DMS114 treated with DMSO at 0.1 percent for 48 hours (cell line): ENCODE measurements around the gene FANCM.

Experiments
- DNase-seq: peaks from one replicate; lab custom pipeline; 2025; ENCODE audit not compliant: unreplicated experiment; lab: John Stamatoyannopoulos, UW

FANCM gene

GRCh38 chr14:45135659-45136395 is at the start of gene FANCM:
FANCM (plus strand) TSS chr14:45135930; CDS start chr14:45136032, 102 bp downstream.
- DNase-seq = peak; percentile 94

- DNase-seq = no peak
Observed at GRCh38 chr14:45089813-45090212, 45.9 kb upstream of the FANCM start.

DNA sequence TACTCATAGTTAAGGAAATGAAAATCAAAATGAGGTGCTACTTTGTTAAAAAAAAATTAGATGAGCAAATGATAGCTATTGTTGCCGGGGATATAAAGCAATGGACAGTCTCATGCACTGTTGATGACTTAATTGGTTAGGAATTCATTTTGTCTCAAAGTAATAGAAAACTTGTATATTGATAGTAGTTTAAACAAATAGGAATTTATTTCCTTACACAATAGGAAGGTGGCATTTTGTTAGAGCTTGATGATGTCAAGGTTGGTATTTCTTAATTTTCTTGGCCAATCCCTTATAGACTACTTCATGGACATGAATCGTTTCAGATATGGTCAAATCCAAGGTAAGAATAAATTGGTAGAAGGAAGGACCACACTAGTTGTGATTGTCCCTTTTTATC is 44.0 kb upstream of the FANCM start:
- DNase-seq = no peak

- no peak for DNase-seq
Observed at GRCh38 chr14:45094275-45094674, 41.5 kb upstream of the FANCM start.

DNA sequence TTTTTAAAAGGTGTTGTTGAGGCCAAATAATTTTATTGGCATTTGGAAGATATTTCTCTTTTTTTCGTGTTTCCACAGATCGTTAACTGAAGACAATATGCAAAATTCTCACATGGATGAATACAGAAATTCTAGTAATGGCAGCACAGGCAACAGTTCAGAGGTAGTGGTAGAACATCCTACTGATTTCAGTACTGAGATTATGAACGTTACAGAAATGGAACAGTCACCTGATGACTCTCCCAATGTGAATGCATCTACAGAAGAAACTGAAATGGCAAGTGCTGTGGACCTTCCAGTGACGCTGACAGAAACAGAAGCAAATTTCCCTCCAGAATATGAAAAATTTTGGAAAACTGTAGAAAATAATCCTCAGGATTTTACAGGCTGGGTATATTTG is 40.6 kb upstream of the FANCM start:
- DNase-seq = no peak

- no peak for DNase-seq
Observed at GRCh38 chr14:45096218-45096617, 39.5 kb upstream of the FANCM start.

DNA sequence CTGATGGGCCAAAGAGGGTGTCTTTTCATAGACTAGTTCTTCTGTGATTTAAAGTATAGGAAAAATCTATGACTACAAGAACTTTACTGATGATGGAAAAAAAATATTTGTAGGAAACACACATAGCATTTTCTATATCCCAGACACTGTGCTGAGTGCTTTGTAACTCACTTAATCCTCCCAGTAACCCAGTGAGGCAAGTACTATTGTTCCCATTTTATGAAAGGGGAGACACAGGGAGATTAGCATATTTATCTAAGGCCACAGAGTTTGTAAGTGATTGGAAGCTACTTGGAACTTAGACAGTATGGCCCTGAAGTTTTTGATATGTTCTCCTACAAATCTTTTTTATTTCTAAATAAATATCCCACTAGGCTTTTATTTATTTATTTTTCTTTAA is 31.9 kb upstream of the FANCM start:
- no peak for DNase-seq

DNA sequence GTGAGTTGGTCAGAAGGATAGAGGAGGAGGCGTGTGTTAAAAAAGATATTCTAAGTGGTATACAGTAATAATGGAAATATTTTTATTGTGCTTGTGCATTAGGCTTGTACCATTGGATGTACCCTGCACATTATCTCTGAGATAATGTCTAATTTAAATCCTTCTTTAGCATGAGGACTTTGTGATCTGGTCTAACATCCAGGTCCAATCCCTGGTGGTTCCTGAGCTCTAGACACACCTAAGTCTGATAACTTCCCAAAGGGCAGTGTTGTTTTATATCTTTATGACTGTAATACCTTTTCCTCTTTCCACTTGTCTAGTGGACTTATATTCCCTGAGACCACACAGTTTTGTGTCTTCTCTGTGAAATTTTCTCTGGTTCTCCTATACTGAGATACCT is 31.2 kb upstream of the FANCM start:
- no peak for DNase-seq

DNA sequence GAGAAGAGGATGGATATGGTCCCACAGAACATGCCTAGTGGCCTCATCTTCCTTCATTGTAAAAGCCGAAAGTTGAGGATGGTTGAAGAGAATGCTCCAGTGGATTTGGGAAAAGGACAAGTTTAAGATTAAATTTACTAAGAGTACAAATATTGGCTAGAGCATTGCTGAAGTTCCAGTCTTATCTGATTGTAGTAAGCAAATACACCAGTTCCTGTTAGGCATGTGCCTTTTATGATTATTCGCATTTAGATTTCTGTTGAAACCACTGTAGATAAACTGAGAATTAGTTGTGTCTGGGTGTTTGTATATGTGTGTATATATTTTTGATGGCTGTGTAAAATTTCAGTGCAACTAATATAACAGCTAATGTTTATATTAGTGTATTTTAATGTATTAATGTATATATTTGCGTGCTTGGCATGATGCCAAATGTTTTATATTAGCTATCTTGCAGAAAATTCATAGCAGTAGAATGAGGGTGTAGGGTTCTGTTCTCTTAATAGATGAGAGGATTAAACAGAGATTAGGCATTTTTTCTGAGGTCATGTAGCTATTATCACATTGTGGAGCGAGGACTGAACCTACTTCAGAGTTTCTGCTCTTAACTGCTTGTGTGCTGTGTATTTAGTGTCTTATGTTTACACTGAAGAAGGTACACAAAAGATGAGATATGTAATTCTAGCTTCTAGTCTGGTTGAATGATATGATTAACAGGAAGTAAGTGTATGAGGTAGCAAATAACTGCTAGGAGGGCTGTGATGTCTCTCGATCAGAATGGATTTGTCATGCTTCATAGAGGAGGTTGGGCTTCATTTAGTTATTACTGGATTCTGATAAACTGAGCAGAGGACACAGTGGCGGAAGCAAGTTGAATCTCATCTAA is 22.6 kb upstream of the FANCM start:
- no peak for DNase-seq

DNA sequence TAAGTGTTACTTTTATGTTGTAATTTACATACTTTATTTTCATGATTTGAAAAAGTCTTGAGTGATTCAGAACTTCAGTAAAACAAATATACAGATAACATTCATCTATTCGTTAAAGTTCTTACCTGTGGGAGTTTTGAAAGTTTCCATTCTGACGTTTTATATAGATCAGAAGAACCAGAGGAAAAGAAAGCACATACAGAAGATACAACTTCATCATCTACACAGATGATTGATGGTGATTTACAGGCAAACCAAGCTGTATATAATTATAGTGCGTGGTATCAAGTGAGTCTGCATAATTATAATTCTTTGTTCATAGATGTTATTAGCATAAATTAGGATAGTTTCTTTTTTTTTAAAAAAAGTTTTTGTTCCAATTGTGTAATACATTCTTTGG is 21.4 kb upstream of the FANCM start:
- no peak for DNase-seq

DNA sequence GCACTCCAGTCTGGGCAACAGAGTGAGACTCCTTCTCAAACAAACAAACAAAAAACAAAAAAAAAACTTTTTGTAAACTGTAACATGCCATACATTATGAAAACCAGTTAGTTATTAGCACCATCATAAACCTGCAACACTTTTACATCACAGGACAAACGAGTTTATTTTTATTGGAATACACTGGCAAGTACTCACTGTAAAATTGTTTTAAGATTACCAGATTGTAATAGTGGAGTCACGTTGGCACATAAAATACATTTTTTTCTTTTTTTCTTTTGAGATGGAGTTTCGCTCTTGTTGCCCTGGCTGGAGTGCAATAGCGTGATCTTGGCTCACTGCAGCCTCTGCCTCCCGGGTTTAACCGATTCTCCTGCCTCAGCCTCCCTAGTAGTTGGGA is 17.1 kb upstream of the FANCM start:
- DNase-seq = no peak

- no peak for DNase-seq
Observed at GRCh38 chr14:45120096-45120495, 15.6 kb upstream of the FANCM start.

- DNase-seq = no peak
Observed at GRCh38 chr14:45123271-45123670, 12.5 kb upstream of the FANCM start.

DNA sequence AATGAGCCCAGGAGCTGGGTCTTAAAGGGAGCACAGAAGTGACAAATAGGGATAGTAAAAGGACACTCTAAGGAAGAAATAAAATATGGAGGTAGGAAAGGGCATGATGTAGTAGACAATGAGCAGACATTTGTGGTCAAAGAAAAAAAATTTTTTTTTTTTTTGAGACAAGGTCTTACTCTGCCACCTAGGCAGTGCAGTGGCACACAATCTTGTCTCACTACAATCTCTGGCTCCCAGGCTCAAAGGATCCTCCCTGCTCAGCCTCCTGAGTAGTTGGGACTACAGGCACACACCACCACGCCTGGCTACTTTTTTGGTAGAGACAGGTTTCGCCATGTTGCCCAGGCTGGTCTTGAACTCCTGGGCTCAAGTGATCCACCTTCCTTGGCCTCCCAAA is 10.0 kb upstream of the FANCM start:
- no peak for DNase-seq

DNA sequence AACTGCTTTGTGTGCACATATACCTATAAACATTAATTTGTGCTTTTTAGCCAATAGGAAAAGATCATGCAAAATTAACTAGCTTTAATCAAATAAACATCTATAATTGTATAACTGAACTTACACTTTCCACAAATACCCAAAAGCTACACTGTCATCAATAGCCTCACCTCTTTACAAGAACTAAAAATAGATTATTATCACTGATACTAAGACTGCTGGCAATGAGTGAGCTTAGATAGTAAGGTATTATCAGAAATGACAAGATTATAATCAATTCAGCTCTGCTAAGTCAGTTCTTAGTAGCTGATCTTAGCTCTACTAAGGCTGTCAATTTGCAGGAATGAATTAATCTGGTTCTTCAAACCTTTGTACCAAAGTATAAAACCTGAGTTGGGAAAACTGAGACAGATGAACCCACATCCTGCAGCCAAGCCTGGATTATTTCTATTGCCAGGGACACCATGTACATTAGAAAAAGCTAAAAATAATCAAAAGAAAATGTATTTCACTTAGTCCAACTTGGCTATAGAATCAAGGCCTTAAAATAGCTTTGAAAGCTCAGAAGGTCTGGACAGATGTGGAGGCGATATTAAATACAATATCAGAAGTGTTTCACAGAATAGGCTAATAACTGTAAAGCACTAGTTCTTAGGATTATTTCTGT is 6.6 kb upstream of the FANCM start:
- DNase-seq = no peak

DNA sequence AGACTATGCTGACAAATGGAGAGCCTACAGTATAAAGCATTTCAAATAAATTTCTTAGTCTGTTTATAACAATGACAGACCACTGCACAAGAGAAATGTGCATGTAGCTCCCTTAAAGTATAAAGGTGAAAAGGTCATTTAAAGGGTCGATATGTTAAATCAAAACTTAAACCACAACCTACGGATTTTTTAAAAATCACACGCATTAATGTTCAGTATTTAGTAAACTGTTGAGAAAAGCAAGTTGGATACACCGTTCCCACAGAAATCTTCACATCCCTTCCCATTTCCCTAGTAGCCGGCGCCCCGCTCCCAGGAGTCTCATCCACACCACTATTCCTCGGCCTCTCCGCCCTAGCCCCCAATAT is 2.1 kb upstream of the FANCM start:
- no peak for DNase-seq

DNA sequence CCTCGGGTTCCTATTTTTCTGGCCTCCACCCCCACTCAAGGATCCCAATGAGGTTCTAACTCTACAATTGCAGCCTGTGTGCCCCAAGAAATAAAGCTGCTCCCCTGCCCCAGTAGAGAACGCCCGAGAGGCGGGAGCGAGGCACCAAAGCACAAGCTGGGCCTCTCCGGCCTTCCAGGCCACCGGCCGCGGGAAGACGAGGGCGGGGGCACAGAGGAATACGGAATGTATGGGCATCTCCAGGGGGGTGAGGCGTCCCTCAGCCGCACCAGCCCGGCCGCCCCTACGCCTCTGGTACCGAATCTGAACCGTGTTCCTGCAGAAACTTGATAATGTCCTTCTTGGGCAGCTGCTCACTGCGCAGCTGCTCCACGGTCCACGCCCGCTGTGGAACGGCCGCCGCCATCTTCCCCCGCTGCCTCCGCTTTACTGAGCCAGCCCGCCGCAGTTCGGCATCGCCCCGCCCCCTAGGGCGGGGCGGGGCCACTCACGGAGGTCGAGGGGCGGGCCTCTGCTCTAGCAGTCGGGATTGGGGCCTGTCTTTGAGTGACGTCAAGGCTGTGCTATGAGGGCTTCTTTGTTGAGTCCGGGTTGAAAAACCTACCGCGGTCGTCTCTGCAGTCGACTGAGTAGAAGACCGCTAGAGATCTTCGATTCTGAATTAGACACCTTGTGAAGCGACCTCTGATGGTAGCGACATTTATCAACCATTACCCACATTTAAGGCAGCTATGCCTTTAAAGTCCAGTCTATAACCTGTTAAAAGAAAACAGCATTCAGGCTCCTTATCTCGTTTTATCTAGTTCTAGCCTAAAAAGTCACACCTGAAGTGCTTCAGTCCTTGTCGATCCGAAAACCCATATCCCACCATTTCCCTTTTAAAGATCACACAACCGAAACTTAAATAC is 1.4 kb upstream of the FANCM start, which contains the start of gene FKBP3:
FKBP3 (minus strand) TSS at position 431 of the 908 bp plus-strand sequence; CDS start at position 406, 25 bp downstream.
- DNase-seq = peak; percentile 94

DNA sequence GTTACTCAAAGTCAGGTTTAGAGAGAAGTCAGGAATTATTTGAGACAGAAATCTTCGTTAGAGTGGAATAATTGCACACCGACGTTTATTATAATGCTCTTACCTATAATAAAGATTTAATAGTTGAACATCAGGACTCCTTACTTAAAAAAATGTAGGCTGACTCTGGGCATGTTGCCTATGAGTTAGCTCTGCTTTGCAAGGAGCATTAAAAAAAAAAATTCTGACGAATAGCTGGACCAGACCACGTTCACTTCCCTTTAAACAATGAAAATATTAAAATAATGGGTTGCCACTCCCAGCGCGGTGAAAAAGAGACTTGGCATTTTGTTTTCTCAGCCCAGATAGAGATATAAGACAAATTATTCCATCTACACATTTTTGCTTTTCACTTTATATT is 574 bp upstream of the FANCM start:
- no peak for DNase-seq

- no peak for DNase-seq
Observed at GRCh38 chr14:45136399-45136798, 669 bp downstream of the FANCM start.

DNA sequence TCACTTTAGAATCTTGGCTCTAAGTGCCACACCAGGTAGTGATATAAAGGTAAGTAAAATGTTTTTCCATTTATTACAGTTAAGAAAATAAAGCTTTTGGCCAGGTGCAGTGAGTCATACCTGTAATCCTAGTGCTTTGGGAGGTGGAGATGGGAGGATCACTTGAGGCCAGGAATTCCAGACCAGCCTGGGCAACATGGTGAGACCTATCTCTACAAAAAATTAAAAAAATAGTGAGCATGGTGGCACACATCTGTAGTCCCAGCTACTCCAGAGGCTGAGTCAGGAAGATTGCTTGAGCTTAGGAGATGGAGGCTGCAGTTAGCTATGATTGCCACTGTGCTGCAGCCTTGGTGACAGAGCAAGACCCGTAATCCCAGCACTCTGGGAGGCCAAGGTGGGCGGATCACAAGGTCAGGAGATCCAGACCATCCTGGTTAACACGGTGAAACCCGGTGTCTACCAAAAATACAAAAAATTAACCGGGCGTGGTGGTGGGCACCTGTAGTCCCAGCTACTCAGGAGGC is 5.0 kb downstream of the FANCM start:
- no peak for DNase-seq
